HG02885 (cell line): Measurements from ENCODE around the gene ELMO2.
A peak's percentile ranks its signal among the peaks of the same experiment; 100 is the strongest.

Experiments used
- ATAC-seq: cut with Tn5 transposase; IDR thresholded peaks from one replicate; pipeline ENCODE4 v1.9.1; 2021; ENCODE audit warnings: mild to moderate bottlenecking; ENCODE audit not compliant: unreplicated experiment, poor library complexity

The ELMO2 gene

DNA sequence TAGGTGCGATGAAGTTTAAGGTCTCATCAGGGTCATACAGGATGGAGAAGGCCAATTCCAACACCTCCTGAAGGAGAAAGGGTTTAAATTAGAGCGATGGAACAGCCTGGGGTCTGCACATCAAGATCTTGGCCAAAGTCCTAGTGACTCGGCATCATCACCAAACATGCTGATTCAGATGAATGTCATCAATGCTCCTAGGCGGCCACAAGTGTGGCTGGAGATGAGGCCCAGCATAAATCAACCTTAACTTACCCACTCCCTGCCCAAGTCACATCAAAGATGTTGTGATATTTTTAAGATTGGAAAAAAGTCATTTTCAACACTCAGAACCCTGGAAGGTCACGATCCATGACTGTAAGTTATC is 37.5 kb downstream of the ELMO2 start:
- no peak for ATAC-seq

DNA sequence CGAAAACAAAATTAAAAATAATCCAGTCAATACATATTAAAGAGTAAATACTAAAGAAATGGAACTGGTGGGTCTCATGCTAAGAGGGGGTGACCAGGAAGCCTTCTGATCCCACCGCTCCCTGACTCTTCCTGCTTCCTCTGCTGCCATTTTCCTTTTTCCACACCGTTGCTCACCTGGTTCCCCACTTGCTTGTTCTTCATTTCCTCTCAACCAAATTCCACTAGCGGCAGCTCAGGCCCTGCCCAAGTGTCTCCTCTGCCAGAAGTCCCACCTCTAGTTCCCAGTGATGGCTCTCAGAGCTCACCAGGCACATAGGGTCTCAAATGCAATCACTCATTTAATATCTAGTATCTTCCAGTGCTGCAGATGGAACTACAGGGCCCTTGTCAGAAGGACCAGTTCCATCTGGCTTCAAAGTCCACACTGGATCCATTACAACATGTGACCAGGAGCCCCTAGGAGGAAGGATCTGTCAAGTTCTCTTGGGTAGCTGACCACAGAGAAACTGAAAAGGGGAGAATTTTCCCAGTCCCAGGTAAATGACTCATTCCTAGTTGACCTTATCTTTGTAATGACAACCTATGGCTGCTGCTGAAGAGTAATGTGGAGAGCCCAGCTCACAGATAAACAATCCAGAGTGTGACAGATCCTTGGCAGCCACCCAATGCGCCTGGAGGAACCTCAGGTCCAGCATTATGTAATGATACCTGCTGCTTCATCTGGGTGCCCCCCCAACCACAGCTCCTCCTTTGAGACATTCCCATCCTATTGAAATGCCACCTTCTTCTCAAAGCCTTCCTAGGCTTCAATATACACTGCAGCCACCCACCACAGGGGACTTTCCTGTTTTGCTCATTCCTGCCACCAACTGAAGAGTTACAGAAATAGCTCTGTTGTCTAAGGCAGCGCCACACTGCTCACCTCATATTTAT is 38.2 kb downstream of the ELMO2 start:
- no peak for ATAC-seq

DNA sequence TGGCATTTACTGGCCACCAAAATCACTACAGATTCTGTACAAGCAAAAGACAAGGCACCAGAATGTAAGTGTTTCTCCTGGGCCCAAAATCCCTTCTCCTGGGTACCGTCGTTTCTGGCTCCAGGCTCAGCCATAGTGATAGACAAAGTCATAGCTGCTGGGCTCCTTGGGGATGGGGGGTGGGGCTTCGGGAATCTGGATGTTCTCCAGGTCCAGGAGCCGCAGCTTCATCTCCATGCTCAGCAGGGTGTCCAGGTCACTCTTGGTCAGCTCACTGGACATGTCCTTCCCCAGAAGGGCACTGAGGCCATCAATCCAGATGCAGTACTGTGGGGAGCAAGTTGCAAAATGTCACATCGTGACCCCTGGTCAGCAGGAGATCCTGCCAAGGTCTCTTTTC is 39.2 kb downstream of the ELMO2 start:
- ATAC-seq, result no peak

DNA sequence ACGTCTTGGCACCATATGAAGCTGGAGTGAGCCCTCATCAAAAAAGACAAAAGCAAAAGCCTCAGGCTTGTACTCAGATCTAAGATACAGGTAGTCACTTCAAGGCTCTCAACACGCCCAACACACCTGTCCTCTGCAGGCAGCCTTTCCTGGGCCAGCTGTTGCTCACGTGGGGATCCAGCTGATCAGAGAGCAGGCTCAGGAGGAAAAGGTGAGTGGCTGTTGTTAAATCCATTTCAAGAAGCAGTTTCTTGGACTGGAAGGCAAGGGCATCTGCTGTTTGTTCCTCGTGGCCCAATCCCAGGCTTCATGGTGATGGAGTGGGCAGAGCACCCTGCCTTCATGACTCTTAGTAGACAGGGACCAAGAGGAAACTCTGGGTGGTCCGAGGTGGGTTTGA is 39.6 kb downstream of the ELMO2 start:
- ATAC-seq, result no peak

DNA sequence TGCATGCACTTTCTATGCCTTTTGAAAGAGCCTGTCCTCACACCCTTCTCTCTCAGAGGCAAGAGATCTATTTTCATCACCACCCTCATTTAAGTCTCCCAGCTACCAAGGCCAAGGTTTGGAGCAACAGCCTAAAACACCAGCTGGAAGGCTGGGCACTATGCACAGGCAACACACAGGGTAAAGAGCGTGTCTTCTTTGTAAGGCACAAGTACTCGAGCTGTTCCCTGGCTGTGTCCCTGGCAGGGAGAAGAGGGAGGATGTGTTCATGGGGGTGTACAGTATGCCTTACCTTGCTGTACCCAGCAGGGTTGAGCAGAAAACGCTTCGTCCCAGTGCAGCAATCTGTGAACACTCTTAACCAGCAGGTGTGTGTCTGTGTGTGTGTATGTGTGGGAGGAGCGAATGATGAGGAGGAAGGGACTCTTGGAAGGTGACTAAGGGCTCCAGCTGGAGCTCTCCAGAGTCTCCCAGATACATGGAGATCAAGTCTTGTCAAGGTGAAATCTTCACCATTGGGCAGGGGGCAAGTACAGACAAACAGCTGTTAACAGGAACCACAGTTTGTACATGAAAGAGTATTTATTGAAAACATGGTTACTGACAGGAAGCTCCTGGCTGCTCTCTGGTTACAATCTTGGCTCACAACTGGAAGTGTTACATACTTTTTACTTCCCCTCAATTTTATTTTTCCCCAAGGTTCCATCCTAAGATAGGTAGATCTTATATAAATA is 40.8 kb downstream of the ELMO2 start:
- no peak for ATAC-seq

DNA sequence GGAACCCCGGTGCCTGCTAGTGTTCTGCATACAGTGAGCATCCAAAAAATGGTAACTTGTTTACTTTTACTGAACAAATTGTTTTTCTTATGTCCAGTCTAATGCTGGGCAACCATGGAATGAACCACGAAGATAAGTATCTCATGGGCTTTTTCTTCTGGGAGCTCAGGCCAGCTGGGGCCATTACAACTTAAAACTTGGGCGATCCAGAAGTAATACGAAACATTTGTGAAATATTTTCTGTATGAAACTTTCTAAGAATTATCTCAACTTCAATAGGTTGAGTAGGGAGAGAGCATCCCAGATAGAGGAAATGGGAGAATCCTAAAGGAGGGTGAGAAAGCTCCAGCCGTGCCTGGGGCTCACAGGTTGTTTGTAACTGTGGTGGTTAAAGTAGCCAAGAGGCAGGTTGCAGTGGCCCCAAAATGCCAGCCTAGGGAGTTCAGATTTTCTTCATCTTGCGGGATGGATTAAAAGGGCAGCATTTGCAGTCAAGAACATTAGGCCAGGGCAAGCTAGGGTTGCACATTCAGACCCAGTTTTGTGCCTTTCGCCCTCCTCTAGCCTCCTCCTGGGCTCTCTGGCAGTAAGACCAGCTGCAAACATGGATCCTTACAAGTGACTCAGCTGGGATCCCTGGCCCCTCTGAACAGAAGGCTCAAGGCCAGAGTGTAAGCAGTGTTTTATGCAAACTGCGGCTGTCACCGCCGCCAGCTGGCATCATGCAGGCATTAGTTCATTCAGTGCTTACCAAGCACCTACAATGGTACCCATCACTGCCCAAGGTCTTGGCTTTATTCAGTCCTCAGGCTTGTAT is 41.5 kb downstream of the ELMO2 start:
- no peak for ATAC-seq

DNA sequence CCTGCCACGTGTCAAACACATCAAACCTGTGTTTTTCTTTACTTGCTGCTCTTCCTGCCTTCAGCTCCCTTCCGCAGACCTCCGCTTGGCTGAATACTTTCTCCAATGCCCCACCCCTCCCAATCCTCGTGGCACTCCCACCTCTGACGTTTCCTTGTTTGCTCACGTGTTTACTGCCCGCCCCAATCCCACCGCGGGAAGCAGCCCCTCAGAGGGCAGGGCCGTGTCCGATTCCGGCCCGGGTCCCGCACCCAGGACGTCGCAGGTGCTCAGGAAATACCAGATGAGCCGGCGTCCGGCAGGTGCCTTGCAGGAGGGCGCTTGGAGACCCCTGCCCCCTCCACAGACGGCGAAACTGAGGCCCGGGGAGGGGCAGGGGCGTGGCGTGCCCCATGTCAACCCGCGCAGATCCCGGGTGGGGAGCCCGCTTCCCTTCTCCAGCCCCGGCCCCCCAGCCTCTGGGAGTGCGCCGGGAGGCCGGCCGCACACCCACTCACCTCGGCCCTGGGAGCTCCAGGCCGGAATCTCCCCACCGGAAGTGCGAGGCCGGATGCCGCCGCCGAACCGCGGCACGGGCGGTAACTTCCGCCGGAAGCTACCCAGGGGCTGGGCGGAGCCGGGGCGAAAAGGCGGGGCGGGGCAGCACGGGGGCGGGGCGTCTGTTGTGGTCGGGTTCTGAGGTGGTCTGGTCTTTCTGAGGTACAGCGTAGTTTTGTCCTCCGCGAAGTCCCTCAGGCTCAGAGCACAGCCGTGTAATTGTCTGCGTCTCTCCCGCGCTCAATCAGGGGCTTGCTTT is 42.3 kb downstream of the ELMO2 start:
- peak; percentile 81 for ATAC-seq

DNA sequence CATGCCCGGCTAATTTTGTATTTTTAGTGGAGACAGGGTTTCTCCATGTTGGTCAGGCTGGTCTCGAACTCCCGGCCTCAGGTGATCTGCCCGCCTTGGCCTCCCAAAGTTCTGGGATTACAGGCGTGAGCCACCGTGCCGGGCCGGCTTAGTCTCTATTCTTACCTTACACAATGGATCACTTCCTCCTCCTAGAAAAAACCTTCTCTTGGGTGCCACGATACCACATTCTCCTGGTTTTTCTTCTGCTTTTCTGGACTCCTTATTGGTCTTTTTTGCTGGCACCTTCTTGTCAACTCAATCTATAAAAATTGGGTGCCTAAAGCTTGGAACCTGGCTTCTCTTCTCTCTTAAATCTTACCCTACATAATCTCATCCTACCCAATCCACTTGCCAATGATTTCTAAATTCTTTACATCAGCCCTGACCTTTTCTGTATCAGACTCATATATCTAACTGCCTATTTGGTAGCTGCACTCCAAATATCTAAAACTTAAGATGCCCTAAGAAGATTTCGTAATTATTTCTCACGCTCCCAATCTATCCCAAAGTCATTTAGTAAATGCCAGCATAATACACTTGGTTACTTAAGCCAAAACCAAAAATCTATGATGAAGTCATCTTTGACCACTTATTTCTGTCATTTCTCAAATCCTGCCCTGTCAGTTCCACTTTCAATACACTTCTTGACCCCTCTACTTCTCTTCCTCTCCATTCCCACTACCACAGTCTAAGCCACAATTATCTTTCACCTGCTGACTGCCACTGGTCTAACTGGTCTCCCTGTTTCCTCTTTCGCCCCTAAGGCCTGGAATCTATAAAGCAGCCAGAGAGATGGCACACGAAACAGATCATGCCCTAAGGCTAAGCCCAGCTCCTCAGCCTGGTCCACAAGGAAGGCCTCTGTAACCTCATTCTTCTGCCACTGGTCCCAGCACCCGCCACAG is 43.2 kb downstream of the ELMO2 start:
- no peak for ATAC-seq

DNA sequence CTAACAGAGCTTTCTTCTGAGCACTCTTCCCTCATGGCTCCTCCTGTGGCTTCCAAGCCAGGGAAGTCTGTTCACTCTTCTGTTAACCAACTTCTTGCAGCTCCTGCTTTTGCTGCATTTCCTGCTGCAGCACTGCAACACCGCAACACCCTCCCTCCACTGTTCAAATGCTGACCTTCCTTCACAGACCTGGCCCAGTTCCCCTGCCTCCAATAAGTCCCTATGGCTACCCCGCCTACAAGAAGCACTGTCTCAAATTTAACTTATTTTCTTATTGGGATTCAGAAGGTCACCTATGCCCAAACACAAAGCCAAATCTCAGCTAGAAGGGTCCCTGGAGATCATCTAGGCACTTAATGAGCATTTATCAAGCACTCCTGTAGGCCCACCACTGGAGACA is 44.6 kb downstream of the ELMO2 start:
- no peak for ATAC-seq

DNA sequence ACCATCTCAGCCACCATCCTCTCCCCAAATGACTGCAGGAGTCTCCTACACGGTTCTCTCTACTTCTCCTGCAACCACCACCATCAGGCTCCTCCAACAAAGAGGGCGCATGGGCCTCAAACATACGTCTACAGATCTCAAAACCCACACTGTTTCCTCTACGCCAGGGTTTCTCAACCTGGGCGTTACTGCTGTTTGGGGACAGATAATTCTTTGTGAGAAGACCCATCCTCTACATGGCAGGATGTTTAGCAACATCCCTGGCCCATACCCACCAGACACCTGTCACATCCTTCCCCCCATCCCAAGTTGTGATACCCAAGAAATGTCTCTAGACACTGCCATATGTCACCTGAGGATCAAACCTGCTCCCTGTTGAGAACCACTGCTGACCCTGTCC is 45.0 kb downstream of the ELMO2 start:
- ATAC-seq, result no peak

DNA sequence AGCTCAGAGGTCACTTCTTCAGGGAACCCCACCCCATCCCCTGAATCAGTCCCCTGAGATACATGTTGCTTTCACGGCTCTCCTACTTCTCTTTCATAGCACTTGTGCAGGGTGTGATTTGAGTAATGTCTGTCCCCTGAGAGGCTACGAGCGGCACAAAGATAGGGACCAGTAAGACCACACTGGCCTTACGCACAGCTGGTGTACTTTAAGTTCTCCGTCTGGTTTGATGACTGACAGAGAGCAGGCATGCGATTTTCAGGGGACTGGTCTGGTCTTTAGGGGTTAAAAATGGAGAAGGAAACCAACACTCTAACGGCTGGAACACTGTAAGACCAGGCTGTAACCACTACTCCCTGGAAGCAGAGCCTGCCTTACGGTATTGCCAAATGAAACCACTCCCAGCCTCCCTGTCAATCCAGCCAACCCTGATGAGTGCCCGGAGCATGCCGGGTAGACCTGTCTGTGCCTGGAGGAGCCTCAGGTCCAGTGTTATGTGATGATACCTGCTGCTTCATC is 47.1 kb downstream of the ELMO2 start:
- ATAC-seq, result peak; percentile 62

DNA sequence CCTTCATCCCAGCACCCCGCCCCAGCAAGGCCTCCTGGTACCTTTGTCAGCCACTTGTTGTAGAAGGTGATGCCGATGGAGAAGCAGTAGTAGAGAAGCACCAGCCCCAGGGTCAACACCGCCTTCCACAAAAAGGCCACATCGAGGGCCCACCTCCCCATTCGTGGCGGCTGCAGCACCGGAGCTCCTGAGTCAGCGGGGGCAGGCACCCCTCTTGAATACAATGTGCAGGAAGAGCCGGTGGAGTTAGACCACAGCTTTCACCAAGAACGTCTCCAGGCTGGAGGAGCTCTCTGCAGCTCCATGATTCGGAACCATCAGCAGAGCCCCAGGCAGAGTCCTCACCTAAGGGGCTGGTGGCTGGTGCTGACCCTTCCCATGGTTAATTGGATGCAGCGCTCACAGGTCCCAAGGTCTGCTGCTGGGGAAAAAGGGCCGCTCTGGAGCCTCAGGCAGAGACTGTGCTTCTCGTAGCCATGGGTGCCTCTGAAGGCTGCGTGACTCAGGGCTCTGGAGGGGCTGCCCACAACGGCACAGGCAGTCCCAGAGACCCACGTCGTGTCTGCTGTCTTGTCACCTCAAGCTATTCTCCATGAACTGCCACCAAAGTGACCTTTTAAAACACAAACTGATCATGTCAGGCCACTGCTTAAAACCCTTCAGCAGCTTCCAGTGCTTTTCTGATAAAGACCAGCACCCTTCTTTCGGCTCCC is 47.9 kb downstream of the ELMO2 start:
- ATAC-seq, result no peak

DNA sequence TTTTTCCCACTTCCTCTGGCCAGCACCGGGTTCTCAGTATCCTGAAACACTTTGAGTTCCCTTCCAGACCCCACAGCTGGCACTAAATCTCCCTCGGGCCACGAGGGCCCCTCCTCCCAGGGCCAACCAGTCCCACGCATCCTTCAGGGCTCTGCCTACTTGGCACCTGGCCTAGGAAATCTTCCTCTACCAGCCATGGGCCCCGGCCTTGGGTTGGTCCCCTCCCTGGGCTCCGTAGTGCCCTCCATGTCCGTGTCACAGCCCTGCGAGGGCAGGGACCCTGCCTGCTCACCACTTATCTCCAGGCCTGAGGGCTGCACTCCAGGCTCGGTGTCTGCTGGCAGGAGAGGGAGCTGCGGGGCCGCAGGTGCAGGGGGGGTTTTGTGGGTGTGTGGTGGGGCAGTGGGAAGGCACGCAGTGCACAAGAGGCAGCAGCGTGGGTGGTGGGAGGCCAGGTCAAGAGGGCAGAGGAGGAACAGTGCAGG is 49.3 kb downstream of the ELMO2 start:
- no peak for ATAC-seq

DNA sequence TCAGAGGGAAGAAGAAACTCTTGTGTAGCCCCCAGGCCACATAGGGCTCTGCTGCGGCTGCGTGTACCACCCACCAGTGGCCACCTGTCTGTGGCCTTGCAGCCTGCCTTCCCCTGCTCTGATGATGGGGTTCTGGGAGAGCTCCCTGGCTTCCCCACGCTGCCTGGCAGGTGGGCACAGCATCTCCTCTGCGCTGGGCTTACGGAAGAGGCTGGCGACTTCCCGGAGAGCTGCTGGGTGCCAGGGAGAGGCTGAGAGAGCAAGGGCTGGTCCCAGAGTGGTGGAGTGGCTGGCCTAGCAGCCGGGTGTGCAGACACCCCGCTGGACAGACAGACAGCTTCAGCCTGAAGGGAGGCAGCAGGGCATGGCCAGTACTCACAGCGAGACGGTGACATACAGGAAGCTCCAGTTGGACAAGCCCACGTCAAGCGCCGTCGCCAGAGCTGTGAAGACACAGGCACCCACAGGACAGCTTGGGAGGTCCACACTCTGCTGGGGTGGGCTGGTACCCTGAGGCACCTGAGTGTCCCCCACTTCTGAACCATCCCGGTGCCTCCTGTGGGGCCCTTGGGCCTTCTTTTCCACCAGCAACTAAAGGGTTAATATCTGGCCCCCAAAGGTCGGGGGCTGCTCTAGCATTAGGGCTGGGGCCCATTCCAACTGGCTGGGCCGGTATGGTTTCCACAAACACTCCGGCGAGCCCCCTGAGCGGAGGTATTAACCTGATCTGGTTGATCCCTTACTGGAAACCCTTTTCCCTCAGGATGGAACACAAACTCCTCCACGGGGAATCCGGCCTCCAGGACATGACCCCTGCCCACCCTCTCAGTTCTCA is 50.0 kb downstream of the ELMO2 start:
- no peak for ATAC-seq

DNA sequence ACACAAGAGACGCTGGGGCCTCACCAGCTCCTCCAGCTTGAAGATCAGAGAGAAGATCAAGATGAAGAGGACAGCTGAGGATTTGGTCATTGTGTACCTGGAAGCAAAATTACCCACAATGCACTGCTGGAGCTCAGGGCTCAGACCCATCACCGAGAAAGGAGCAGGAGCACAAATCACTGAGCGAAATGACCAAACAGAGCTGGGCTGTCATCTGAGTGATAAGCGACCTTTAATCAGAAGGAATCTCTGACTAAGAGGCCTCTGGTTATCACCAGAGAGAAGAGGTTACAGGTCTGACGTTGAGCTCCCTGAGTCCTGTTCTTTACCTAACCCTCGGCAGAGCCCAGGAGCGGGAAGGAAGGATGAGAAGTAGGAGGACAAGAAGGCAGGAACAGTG is 50.6 kb downstream of the ELMO2 start:
- no peak for ATAC-seq

DNA sequence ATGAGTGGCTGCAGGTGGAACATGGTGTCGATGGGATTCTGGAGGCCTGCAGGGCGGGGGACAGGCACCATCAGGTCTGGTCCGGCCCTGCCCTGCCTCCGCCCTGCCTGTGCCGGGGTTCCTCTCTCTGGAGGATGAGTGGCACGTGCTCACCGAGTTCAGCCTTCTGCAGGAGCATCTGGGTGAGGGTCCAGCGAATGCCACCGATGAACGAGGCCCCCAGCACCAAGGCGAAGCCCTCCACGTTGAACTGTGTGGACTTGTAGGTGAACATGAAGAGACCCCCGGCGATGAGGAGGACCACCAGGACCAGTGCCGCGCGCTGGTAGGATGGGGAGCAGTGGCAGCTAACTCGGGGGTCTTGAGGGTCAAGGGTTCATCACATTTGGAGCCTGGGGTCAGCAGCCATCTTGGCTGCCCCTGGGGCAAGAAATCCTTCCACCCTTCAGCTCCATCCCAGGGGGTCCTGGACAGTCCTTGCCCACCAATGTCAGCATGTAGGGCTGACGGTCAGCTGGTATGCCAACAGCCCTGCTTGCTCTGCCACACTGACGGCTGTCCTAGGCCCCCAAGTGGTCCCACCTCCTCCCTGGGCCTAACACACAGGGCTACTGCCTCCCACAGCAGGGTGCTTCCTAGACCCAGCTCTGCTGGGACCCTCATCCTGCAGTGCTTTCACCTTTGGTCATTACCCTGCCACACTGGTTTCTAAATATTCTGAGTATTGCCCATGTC is 51.3 kb downstream of the ELMO2 start:
- ATAC-seq, result no peak

DNA sequence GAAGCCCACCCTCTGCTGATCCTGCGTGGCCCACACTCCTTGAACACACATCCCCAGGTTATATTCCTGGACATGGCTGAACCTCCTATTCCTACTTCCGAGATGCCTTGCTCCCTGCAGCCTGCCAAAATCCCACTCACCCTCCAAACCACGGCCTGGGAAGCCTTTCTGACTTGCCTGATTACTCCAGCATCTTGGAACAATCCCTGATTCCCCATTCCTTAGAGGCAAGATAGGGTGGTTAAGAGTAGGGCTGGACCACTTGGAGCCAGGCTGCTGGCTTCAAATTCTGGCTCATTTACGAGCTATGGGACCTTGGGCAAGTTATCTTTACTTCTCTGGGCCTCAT is 52.2 kb downstream of the ELMO2 start:
- no peak for ATAC-seq
